GM18873 (cell line): ENCODE measurements around the gene GRAMD2B.
"Not testable (repeated sequence)": the region's sequence is repeated elsewhere in the genome, so short reads cannot be mapped to it uniquely, and the experiment has no call there.

ENCODE experiments used
- ATAC-seq: cut with Tn5 transposase; IDR thresholded peaks from one replicate; pipeline ENCODE4 v1.9.1; 2021; ENCODE audit warnings: mild to moderate bottlenecking, moderate library complexity, moderate number of reproducible peaks; ENCODE audit not compliant: unreplicated experiment, low FRiP score

Gene GRAMD2B, protein sequence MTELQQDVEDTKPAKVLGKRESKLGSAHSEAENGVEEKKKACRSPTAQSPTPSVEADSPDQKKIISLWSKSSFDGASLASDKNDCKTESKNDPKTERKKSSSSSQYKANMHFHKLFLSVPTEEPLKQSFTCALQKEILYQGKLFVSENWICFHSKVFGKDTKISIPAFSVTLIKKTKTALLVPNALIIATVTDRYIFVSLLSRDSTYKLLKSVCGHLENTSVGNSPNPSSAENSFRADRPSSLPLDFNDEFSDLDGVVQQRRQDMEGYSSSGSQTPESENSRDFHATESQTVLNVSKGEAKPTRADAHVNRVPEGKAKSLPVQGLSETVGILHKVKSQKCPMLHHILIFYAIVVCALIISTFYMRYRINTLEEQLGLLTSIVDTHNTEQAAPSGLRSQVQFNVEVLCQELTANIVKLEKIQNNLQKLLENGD

DNA sequence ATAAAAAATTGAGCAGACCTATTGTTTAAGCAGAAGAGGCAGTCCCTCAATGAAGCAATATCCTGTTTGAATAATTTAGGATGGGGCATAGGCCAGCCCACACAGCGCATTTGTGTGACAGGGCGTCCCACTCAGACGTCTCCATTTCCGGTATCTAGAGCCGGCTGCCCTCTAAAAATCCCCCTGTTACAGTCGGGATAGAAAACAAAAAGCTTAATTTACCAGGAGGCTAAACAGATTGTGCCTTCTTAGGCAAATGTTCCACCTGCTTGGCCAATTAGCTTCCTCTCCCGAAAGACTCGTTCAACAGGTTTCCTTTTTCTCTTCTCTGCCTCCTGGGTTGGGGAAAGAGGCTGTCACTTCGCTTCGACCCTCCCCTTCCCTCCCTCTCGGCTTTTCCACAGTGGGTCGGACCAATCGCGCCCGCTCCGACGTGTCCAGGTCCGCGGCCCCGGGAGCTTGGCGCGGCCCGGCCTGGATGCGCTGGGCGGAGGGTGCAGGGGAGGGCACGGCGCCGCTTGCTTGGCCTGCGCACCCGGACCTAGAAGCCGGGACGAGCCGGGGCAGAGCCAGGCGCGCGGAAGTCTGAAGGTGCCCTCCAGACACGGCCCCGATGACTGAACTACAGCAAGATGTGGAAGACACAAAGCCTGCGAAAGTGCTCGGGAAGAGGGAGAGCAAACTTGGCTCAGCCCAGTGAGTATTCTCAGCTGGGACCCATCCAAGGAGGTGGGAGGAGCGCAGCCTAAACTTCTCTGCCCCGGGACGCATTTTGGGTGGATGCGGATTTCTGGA lies at the start of gene GRAMD2B:
GRAMD2B (plus strand) TSS at position 416 of the 795 bp plus-strand sequence; CDS start at position 614, 198 bp downstream.
- ATAC-seq: peak; percentile 80

DNA sequence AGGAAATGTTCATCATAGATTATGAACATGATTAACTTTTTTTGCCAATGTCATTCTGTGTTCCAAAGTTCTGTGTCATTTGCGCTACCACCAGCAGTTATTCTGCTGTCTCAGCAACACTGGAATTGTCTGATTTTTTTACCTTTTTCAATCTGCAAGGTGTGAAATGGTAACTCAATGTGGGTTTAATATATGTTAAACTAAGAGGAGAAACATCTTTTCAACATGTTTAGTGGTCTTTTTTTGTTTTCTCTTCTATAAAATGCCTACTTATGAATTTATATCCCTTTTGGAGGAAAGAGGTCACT lies 49.1 kb upstream of the GRAMD2B start:
- no peak for ATAC-seq

GRCh38 chr5:126376443-126376842 lies 46.8 kb upstream of the GRAMD2B start:
- no peak for ATAC-seq

GRCh38 chr5:126377424-126377823 lies 45.8 kb upstream of the GRAMD2B start:
- ATAC-seq: no peak

GRCh38 chr5:126380316-126380715 lies 42.9 kb upstream of the GRAMD2B start:
- not testable (repeated sequence) for ATAC-seq

DNA sequence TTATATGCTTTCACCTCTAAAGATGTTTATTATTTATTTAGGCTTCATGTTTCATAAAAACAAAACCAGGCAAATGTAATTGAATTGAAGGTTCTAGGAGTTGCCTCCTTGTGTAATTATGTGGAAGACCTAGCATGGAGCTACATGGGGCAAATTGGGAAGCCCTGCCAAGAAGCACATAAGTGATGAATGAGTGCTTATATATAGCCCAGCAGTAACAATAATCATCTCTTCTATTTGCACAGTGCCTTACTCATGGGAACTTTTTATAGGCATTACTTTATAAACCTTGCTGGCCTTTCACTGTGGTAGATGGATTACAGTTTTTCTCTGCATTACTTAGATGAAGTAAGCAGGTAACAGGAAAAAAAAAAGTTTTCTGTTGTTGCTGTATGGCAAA lies 40.0 kb upstream of the GRAMD2B start:
- ATAC-seq: no peak

GRCh38 chr5:126383776-126384175 lies 39.4 kb upstream of the GRAMD2B start:
- ATAC-seq: no peak

DNA sequence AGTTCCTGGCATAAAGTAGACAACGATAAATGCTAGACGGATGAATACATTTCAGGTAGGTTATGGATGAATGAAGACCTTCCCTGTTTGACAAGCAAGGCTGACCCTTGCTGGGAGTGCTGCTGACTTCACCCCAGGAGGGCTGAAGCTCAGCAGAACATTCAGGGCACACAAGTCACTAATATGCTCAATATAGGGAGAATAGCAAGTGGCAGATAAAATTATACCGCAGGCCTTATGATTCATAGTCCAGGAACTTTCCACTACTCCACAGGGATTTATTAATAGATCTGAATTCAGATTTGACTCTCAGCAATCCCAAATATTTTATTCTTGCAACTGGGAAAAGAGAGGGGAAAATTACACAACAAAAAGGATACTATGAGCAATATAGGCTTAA lies 38.2 kb upstream of the GRAMD2B start:
- ATAC-seq: no peak

DNA sequence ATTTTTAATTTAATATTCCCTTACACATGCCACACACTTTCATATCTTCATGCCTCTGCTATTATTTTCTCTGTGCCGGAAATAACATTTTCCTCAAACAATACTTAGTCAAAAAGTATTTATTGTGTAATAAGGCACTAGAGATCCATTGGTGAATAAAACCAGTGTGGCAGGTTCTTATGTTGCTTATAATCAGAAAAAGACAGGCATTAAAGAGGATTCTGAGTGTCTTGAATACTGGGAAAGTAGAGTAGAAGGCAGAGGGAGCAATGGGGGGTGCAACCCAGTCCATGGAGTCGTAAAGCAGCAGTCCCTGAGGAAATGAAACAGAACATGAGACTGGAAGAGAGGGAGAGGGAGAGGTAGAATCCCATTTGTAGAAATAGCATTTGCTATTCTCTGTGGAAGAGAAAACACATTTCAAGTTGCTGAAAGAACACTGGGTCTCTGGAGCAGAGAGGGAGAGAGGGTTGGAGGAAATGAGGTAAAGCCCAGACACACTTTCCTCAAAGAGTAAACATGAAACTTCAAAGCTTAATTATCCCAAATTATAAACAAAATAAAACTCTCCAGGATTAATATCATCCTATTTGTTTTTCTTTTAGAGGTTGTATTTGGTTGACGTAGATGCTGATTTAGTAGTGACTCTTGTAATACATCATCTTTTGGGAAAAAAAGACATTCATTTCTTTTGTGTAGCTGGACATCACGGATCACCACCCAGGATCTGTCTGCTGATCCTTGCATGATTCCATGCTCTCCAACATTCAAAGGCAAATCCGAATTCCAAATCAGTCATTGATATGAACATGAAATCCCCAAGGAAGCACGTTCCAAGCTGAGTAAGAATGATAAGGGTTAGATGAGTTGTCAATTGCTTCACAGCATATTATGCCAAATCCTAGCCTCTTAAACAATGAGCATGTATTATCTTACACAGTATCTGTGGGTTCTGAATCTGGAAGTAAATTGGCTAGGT lies 37.4 kb upstream of the GRAMD2B start:
- no peak for ATAC-seq

GRCh38 chr5:126389179-126389578 lies 34.0 kb upstream of the GRAMD2B start:
- no peak for ATAC-seq

DNA sequence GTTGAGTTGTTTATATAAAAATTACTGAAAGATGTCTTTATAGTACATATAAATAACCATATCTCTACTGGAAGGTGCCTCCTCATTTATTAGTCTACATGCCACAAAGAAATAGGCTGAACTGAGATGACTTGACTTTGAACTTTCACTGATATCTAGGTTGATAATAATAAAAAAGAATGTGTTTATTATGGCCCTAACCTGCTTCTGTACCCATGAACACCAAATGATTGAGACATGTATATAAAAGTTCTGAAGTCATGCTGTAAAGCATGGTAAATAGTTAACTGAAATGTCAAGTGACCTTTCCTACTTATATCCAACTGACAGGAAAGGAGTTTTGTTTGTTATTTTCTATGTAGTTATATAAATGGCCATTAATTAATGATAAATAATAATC lies 33.2 kb upstream of the GRAMD2B start:
- ATAC-seq: no peak

GRCh38 chr5:126391386-126391785 lies 31.8 kb upstream of the GRAMD2B start:
- ATAC-seq: no peak

GRCh38 chr5:126394211-126394788 lies 28.9 kb upstream of the GRAMD2B start:
- ATAC-seq: no peak

- ATAC-seq: no peak
These were observed 28.0 kb upstream of the GRAMD2B start for GRCh38 chr5:126395198-126395597.

DNA sequence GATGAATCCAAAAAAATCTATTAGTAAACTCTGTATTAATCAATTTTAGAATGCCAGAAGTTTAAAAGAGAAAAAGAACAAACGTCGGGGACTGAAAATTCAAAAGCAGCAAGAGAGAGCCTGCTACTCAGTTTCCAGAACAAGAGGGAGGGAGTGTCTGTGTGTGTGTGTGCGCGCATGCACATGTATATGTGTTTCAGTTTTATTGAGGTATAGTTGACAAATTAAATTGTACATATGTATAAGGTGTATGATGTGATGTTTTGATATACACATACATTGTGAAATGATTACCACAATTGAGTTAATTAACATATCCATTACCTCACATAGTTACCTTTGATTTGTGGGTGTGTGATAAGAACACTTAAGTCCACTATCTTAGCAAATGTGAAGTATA lies 27.6 kb upstream of the GRAMD2B start:
- no peak for ATAC-seq

GRCh38 chr5:126396721-126397120 lies 26.5 kb upstream of the GRAMD2B start:
- not testable (repeated sequence) for ATAC-seq

- no peak for ATAC-seq
These were observed 24.4 kb upstream of the GRAMD2B start for GRCh38 chr5:126398791-126399190.

DNA sequence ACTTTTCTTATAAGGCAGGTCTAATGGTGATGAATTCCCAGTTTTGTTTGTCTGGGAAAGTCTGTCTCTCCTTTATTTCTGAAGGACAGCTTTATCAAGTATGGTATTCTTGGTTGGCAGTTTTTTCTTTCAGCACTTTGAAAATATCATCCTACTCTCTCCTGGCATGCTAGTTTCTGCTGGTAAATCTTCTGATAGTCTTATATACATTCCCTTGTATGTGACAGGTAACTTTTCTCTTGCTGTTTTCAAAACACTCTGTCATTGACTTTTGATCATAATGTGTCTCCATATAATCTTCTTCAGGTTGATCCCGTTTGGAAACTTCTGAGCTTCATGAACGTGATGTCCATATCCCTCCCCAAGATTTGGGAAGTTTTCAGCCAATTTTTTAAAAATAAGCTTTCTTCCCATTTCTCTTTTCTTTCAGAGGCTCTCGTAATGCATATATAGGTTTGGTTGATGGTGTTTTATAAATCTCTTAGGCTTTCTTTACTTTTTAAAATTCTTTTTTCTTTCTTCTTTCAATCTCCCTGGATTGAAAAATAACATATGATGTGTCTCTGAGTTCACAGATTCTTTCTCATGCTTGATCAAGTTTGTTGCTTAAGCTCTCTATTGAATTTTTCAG lies 22.5 kb upstream of the GRAMD2B start:
- ATAC-seq: no peak

GRCh38 chr5:126402621-126403555 lies 20.3 kb upstream of the GRAMD2B start:
- ATAC-seq: no peak
